Lung (tissue), 12 donors: Measurements from ENCODE around the gene DMPK. TPM values are rescaled to one million over a fixed set of nuclear protein-coding genes. Genes with fewer than 3 reads are reported as not detected.

Source experiments
- ATAC-seq: fragments of 200-7000 bp; cut with Tn5 transposase; one replicate; pipeline ENCODE4 v1.9.1; 2020; ENCODE audit warnings: moderate number of reproducible peaks; ENCODE audit not compliant: insufficient read depth, low FRiP score
- DNase-seq, 3 donors: peaks; one replicate each; pipeline ENCODE4 v3.0.0-alpha.2; 2013 to 2017
- H3K27ac ChIP-seq, 2 donors: one replicate each; pipeline ENCODE4 v1.5.1; 2013; ENCODE audit warnings: mild to moderate bottlenecking in 2 of 2, moderate library complexity in 2 of 2, control low read depth in 1 of 2, inconsistent platforms in 1 of 2, low read depth in 1 of 2, low read length in 1 of 2
- H3K27me3 ChIP-seq, 3 donors: one replicate each; pipeline ENCODE4 v1.5.1; 2013; ENCODE audit warnings: low read length in 2 of 3; ENCODE audit not compliant: control insufficient read depth in 3 of 3, insufficient read depth in 3 of 3
- H3K36me3 ChIP-seq, 4 donors: one replicate each; pipeline ENCODE4 v1.5.1; 2013; ENCODE audit warnings: low read length in 4 of 4, mild to moderate bottlenecking in 1 of 4, moderate library complexity in 1 of 4; ENCODE audit not compliant: control insufficient read depth in 4 of 4, insufficient read depth in 4 of 4
- H3K4me1 ChIP-seq, 5 donors: one replicate each; pipeline ENCODE4 v1.5.1; 2013; ENCODE audit warnings: low read length in 5 of 5, mild to moderate bottlenecking in 2 of 5, moderate library complexity in 1 of 5; ENCODE audit not compliant: control insufficient read depth in 5 of 5, insufficient read depth in 5 of 5
- H3K4me3 ChIP-seq: one replicate; pipeline ENCODE4 v1.5.1; 2013; ENCODE audit warnings: mild to moderate bottlenecking, control low read depth, moderate library complexity
- H3K9ac ChIP-seq, 2 donors: one replicate each; pipeline ENCODE4 v1.5.1; 2013; ENCODE audit warnings: low read length in 2 of 2, control low read depth in 1 of 2; ENCODE audit not compliant: insufficient read depth in 1 of 2
- H3K9me3 ChIP-seq, 4 donors: one replicate each; pipeline ENCODE4 v1.5.1; 2013; ENCODE audit warnings: low read length in 3 of 4, mild to moderate bottlenecking in 1 of 4, moderate library complexity in 1 of 4; ENCODE audit not compliant: control insufficient read depth in 4 of 4, insufficient read depth in 3 of 4
- WGBS, 2 donors: extraction: QIAGEN DNeasy Blood & Tissue Kit; methylation state at CpG; one replicate each; pipeline ENCODE4 v1.1.7; 2013; 5-methylcytosine and 5-hydroxymethylcytosine counted together
- polyA plus RNA-seq, 2 donors: library from polyadenylated mRNA; stranded (reverse); fragments of 200-250 nt; gene quantifications; one replicate each; pipeline ENCODE4 v1.2.1, GENCODE V29; 2013
- total RNA-seq, 2 donors: library from RNA; depleted of rRNA in 1 of 2; stranded (reverse); fragments of >200 nt in 1 of 2; gene quantifications; one replicate each; pipeline ENCODE4 v1.2.1, GENCODE V29; 2014 to 2021
- TF ChIP-seq, protein P1 (sequence below): IDR thresholded peaks from 2 replicates; pipeline ENCODE4 v1.5.1; 2012; ENCODE audit warnings: mild to moderate bottlenecking; ENCODE audit errors: control extremely low read depth, extremely low read depth
- donor health status: control.
- donor health status: control.
- donor health status: Bipolar disorder and iron deficiency.
- donor health status: healthy.
- donor health status: DM: yes; HTN: yes; CAD: no.

The DMPK gene
- total and polyA plus RNA-seq, 4 donors = 32.4 to 70.4 (median 40.4) TPM

DNA sequence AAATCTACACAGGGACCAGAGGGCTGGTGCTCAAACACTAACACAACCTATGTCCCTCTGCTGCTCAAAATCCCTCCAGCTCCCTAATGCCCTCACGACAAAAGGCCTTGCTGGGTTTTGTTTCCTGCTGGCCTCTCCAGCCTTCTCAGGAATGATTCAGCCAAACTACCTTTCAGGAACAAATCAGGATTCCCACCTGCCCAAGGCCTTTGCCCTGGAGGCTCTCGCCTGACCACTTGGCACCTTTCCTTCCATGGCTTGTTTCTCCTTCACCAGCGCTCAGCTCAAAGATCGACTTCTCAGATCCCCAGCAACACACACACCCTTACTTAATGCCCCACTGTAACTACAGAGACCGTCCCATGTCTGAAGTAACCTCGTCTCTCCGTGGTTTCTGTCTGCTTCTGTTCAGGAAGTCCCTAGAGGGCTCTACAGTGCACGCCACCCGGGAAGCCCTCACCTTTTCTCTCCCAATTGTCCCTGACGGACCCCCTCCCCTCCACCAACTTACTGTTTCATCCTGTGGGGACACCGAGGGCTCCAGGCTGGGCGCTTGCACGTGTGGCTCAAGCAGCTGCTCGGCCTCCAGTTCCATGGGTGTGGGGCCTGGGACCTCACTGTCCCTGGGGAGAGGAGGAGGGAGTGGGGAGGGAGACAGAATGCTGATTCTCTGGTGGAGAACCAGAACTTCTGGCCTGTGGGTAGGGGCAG is 10.0 kb downstream of the DMPK start:
- TF ChIP-seq, protein P1, sequence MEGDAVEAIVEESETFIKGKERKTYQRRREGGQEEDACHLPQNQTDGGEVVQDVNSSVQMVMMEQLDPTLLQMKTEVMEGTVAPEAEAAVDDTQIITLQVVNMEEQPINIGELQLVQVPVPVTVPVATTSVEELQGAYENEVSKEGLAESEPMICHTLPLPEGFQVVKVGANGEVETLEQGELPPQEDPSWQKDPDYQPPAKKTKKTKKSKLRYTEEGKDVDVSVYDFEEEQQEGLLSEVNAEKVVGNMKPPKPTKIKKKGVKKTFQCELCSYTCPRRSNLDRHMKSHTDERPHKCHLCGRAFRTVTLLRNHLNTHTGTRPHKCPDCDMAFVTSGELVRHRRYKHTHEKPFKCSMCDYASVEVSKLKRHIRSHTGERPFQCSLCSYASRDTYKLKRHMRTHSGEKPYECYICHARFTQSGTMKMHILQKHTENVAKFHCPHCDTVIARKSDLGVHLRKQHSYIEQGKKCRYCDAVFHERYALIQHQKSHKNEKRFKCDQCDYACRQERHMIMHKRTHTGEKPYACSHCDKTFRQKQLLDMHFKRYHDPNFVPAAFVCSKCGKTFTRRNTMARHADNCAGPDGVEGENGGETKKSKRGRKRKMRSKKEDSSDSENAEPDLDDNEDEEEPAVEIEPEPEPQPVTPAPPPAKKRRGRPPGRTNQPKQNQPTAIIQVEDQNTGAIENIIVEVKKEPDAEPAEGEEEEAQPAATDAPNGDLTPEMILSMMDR = no peak
- H3K9ac ChIP-seq = no peak overlapping the region
- H3K4me3 ChIP-seq = no peak overlapping the region
- peaks cover 0 to 13% (median 0%) of the 10 kb centered on the region in 5 donors for H3K4me1 ChIP-seq
- DNase-seq (no peak), ATAC-seq (no peak)
- H3K9me3 ChIP-seq = no peaks in the 10 kb centered on the region
- WGBS, 2 donors = 69 to 74% methylated on average over 14 of the region's 14 CpGs
- H3K36me3 ChIP-seq = peaks cover 3 to 15% (median 10%) of the 10 kb centered on the region in 4 donors
- no peak overlapping the region for H3K27ac ChIP-seq
- H3K27me3 ChIP-seq = no peaks in the 10 kb centered on the region

DNA sequence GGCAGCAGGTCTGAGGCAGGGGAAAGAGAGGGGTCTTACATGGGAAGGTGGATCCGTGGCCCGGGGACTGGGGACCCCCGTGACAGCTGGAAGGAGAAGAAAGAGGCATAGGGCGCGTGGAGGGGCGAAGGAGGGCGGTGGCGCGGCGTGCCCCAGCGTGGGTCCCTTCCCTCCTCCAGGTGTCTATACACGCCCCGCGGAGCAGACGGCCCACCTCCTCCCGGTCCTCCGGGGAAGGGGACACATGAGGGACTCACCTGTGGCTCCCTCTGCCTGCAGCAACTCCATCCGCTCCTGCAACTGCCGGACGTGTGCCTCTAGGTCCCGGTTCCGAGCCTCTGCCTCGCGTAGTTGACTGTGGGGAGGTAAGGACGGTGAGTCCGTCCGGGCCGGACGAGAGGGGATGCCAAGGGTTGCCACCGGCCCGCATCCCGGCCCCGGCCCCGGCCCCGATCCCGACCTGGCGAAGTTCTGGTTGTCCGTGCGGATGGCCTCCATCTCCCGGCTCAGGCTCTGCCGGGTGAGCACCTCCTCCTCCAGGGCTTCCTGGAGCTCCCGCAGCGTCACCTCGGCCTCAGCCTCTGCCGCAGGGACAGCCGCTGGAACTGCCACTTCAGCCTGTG is 10.9 kb downstream of the DMPK start:
- DNase-seq (no peak), ATAC-seq (no peak)
- TF ChIP-seq, protein P1 = no peak
- Histone ChIP-seq H3K36me3 (peaks cover 2 to 9% (median 4%) of the 10 kb centered on the region in 4 donors), H3K9ac (peak overlapping the region in 1 of 2 donors; percentile 34), H3K9me3 (no peaks in the 10 kb centered on the region), H3K27me3 (no peaks in the 10 kb centered on the region), H3K4me1 (peaks cover 0 to 21% (median 4%) of the 10 kb centered on the region in 5 donors), H3K27ac (peak overlapping the region in 1 of 2 donors; percentile 17), H3K4me3 (no peak overlapping the region)
- 85 to 93% methylated on average over 42 to 46 of the region's 46 CpGs for WGBS, 2 donors

DNA sequence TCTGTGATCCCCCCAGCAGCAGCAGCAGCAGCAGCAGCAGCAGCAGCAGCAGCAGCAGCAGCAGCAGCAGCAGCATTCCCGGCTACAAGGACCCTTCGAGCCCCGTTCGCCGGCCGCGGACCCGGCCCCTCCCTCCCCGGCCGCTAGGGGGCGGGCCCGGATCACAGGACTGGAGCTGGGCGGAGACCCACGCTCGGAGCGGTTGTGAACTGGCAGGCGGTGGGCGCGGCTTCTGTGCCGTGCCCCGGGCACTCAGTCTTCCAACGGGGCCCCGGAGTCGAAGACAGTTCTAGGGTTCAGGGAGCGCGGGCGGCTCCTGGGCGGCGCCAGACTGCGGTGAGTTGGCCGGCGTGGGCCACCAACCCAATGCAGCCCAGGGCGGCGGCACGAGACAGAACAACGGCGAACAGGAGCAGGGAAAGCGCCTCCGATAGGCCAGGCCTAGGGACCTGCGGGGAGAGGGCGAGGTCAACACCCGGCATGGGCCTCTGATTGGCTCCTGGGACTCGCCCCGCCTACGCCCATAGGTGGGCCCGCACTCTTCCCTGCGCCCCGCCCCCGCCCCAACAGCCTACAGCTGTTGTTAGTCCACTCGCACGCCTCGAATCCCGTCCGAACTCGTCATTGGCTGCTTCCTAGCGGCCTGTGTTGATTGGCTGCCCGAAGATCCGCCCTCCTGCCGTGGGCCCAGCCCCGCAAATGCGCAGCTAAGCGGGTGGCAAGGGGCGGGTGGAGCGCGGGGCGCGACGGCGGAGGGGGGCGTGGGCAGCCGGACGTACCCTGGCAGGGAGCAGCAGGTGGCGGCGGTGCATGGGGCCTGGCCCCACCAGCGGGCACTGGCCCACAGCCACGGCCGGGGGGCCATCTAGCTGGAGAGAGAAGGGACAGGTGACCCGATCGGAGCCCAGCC is 11.8 kb downstream of the DMPK start:
- peaks cover 0 to 31% (median 11%) of the 10 kb centered on the region in 5 donors for H3K4me1 ChIP-seq
- TF ChIP-seq, protein P1 = peak; percentile 89
- peak overlapping the region; percentile 89 for H3K27ac ChIP-seq
- WGBS, 2 donors = 1 to 2% methylated on average over 61 to 79 of the region's 79 CpGs
- H3K9ac ChIP-seq = peak overlapping the region in 1 of 2 donors; percentile 56
- H3K27me3 ChIP-seq = no peaks in the 10 kb centered on the region
- DNase-seq (peak; percentile 98 to 99 (median 99)), ATAC-seq (peak; percentile 68)
- peaks cover 3 to 9% (median 5%) of the 10 kb centered on the region in 4 donors for H3K36me3 ChIP-seq
- no peaks in the 10 kb centered on the region for H3K9me3 ChIP-seq
- peak overlapping the region; percentile 37 for H3K4me3 ChIP-seq
